Panc1 (cell line): ENCODE results near the gene RANBP17. TPM values are rescaled to one million over a fixed set of nuclear protein-coding genes. Genes with fewer than 3 reads are reported as not detected.

Source experiments
- ATAC-seq: fragments of 200-7000 bp; cut with Tn5 transposase; 2 replicates; pipeline ENCODE4 v1.9.1; 2020; ENCODE audit warnings: mild to moderate bottlenecking, moderate library complexity
- BruUV-seq: library from RNA; stranded (reverse); fragments of 400-500 nt; replicated peaks from 2 replicates; lab custom pipeline; 2021; lab: Mats Ljungman, UMichigan
- CTCF ChIA-PET: fragments of 300-600 bp; sonication (Branson Sonifier 250); formaldehyde crosslinking; loops from one replicate; lab custom pipeline; 2022; ENCODE audit warnings: antibody characterized with exemption; lab: Charles Lee
- POLR2A ChIA-PET: fragments of 300-600 bp; sonication (Branson Sonifier 250); formaldehyde crosslinking; loops from one replicate; lab custom pipeline; 2022; ENCODE audit warnings: antibody characterized with exemption; lab: Charles Lee
- DNase-seq: peaks from one replicate; pipeline ENCODE4 v3.0.0-alpha.2; 2010; ENCODE audit warnings: low read depth, low spot score
- H3K27ac ChIP-seq: 2 replicates; pipeline ENCODE4 v1.5.1; 2011; ENCODE audit warnings: mild to moderate bottlenecking, low read length, inconsistent platforms
- H3K27me3 ChIP-seq: fragments of 200-500 bp; sonication (Bioruptor generic); 2 replicates; pipeline ENCODE4 v1.6.0; 2014; ENCODE audit warnings: low read length, inconsistent platforms; ENCODE audit not compliant: control insufficient read depth, insufficient read depth
- H3K36me3 ChIP-seq: fragments of 200-500 bp; sonication (Bioruptor generic); 2 replicates; pipeline ENCODE4 v1.5.1; 2014; ENCODE audit warnings: inconsistent platforms, mild to moderate bottlenecking, low read length, moderate library complexity; ENCODE audit not compliant: control insufficient read depth, insufficient read depth
- H3K4me1 ChIP-seq: 2 replicates; pipeline ENCODE4 v1.5.1; 2011; ENCODE audit warnings: inconsistent platforms, mild to moderate bottlenecking, low read length, moderate library complexity; ENCODE audit not compliant: control insufficient read depth, insufficient read depth
- H3K4me3 ChIP-seq, 2 experiments: 2 replicates each; pipeline ENCODE4 v1.5.1; 2011 to 2012; ENCODE audit warnings: low read depth in 2 of 2, low read length in 2 of 2, mild to moderate bottlenecking in 2 of 2, inconsistent platforms in 1 of 2, moderate library complexity in 1 of 2
- H3K9me3 ChIP-seq: fragments of 200-500 bp; sonication (Bioruptor generic); 2 replicates; pipeline ENCODE4 v1.5.1; 2014; ENCODE audit warnings: low read depth, mild to moderate bottlenecking, inconsistent platforms, low read length, moderate library complexity; ENCODE audit not compliant: control insufficient read depth, insufficient read depth
- POLR2AphosphoS5 ChIP-seq: IDR thresholded peaks from 2 replicates; pipeline ENCODE4 v1.6.1; 2012; ENCODE audit warnings: mild to moderate bottlenecking, low read depth, low read length, moderate library complexity
- SIN3A ChIP-seq: IDR thresholded peaks from 2 replicates; pipeline ENCODE4 v1.6.1; 2012; ENCODE audit warnings: low read depth, mild to moderate bottlenecking, low read length, moderate library complexity, borderline replicate concordance; ENCODE audit not compliant: insufficient read depth
- TCF7L2 ChIP-seq: IDR thresholded peaks from 2 replicates; pipeline ENCODE4 v1.6.1; 2011; ENCODE audit warnings: mild to moderate bottlenecking, low read depth, low read length, inconsistent platforms
- in situ Hi-C: cut with HindIII; loops from 2 replicates; pipeline ENCODE4 v1.10.0; 2016; ENCODE audit warnings: low sequenced_read_pairs, low pct_unique_long_range_greater_than_20kb
- intact Hi-C: fragments of 100-400 bp; cut with micrococcal nuclease; formaldehyde crosslinking; loops from one replicate; pipeline ENCODE4 v1.10.0; 2022; ENCODE audit not compliant: unreplicated experiment
- total RNA-seq: library from RNA; stranded (reverse); gene quantifications from one replicate; pipeline ENCODE4 v1.2.1, GENCODE V29; 2021; ENCODE audit not compliant: unreplicated experiment
- TF ChIP-seq, protein P1 (sequence below): fragments of 450-650 bp; IDR thresholded peaks from 2 replicates; pipeline ENCODE4 v1.5.1; 2017; ENCODE audit warnings: mild to moderate bottlenecking
- TF ChIP-seq, protein P2 (sequence below), 2 experiments: IDR thresholded peaks; 2 replicates each; pipeline ENCODE4 v1.6.1; 2011 to 2012; ENCODE audit warnings: low read depth in 2 of 2, control low read depth in 1 of 2, low read length in 1 of 2, mild to moderate bottlenecking in 1 of 2, moderate library complexity in 1 of 2; ENCODE audit not compliant: insufficient read depth in 1 of 2

The RANBP17 gene
- total RNA-seq, 1 experiment from 2014 or later, result not detected

DNA sequence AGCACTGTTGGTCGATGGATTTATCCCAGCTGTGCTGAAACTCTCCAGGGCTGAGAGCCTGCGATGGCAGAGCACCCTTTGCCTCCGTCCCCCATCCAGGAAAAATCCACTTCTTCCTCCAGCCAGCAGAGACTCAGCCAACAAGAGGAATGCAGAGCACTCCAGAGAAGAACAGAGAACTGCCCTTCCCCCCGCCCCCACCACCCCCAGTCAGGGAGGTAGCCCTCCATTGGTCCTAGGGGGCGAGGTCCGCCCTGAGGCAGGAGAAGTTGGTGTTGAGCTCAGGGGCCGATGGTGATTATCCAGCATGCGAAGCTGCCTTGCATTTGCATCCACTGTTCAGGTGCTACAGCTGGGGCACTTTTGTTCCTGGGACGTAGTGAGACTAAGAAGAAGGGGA lies 456.2 kb downstream of the RANBP17 start:
- Histone ChIP-seq H3K4me1 (no peaks in the 10 kb centered on the region), H3K27ac (no peak overlapping the region), H3K9me3 (no peaks in the 10 kb centered on the region), H3K36me3 (no peaks in the 10 kb centered on the region), H3K4me3 (no peak overlapping the region), H3K27me3 (peaks cover 7% of the 10 kb centered on the region)
- ATAC-seq (no peak), DNase-seq (no peak)
- in situ Hi-C loops, result no loop called here
- TF ChIP-seq POLR2AphosphoS5, result no peak
- TF ChIP-seq, protein P1, sequence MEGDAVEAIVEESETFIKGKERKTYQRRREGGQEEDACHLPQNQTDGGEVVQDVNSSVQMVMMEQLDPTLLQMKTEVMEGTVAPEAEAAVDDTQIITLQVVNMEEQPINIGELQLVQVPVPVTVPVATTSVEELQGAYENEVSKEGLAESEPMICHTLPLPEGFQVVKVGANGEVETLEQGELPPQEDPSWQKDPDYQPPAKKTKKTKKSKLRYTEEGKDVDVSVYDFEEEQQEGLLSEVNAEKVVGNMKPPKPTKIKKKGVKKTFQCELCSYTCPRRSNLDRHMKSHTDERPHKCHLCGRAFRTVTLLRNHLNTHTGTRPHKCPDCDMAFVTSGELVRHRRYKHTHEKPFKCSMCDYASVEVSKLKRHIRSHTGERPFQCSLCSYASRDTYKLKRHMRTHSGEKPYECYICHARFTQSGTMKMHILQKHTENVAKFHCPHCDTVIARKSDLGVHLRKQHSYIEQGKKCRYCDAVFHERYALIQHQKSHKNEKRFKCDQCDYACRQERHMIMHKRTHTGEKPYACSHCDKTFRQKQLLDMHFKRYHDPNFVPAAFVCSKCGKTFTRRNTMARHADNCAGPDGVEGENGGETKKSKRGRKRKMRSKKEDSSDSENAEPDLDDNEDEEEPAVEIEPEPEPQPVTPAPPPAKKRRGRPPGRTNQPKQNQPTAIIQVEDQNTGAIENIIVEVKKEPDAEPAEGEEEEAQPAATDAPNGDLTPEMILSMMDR, result no peak
- TF ChIP-seq TCF7L2, result no peak
- TF ChIP-seq, protein P2, sequence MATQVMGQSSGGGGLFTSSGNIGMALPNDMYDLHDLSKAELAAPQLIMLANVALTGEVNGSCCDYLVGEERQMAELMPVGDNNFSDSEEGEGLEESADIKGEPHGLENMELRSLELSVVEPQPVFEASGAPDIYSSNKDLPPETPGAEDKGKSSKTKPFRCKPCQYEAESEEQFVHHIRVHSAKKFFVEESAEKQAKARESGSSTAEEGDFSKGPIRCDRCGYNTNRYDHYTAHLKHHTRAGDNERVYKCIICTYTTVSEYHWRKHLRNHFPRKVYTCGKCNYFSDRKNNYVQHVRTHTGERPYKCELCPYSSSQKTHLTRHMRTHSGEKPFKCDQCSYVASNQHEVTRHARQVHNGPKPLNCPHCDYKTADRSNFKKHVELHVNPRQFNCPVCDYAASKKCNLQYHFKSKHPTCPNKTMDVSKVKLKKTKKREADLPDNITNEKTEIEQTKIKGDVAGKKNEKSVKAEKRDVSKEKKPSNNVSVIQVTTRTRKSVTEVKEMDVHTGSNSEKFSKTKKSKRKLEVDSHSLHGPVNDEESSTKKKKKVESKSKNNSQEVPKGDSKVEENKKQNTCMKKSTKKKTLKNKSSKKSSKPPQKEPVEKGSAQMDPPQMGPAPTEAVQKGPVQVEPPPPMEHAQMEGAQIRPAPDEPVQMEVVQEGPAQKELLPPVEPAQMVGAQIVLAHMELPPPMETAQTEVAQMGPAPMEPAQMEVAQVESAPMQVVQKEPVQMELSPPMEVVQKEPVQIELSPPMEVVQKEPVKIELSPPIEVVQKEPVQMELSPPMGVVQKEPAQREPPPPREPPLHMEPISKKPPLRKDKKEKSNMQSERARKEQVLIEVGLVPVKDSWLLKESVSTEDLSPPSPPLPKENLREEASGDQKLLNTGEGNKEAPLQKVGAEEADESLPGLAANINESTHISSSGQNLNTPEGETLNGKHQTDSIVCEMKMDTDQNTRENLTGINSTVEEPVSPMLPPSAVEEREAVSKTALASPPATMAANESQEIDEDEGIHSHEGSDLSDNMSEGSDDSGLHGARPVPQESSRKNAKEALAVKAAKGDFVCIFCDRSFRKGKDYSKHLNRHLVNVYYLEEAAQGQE (IDR thresholded peaks at IDR 0.05; ENCODE audit: insufficient read depth in 1 of 2, low read depth in 2 of 2, low read length in 1 of 2), result no peak
- no peak for TF ChIP-seq SIN3A
- ChIA-PET POLR2A (interaction anchor here (0.6 to 0.7 kb wide), 3 partner anchors 24 to 158 kb away, joined by 5 to 7 read pairs (median 5); no protein-coding TSS in a partner anchor), CTCF (no interaction called here)
- intact Hi-C loops, result no loop called here
- BruUV-seq, result no TSS peak

DNA sequence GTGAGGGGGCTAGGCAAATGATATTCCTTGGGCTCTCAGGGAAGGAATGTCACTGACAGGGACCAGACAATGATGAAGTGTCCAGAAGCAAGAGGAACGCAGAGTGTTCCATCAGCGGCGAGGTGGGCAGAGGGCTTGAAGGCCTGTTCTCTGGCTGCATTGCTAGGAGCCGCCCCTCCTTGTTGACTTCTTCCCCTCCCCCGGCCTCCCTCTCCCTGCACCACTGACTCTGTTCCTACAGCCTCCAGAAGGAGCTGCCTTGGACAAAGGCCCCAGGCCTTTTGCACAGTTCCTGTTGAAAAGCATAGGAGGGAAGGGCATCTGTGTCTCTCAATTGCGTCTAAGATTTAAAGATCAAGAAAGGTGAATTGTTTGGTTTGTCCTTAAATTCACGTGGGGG lies 459.6 kb downstream of the RANBP17 start:
- no TSS peak for BruUV-seq
- no peaks in the 10 kb centered on the region for H3K36me3 ChIP-seq
- intact Hi-C loops, result no loop called here
- H3K27ac ChIP-seq, result no peak overlapping the region
- H3K4me1 ChIP-seq, result no peaks in the 10 kb centered on the region
- ATAC-seq, result no peak
- TF ChIP-seq POLR2AphosphoS5 (no peak), TCF7L2 (no peak), SIN3A (no peak)
- TF ChIP-seq, protein P1, result no peak
- TF ChIP-seq, protein P2 (IDR thresholded peaks at IDR 0.05; ENCODE audit: insufficient read depth in 1 of 2, low read depth in 2 of 2, low read length in 1 of 2), result no peak
- H3K4me3 ChIP-seq, result no peak overlapping the region
- in situ Hi-C loops, result no loop called here
- no peak for DNase-seq
- POLR2A ChIA-PET, result no interaction called here
- H3K9me3 ChIP-seq, result no peaks in the 10 kb centered on the region
- CTCF ChIA-PET, result no interaction called here
- H3K27me3 ChIP-seq, result peaks cover 15% of the 10 kb centered on the region
